ENCODE results near the gene SPTB.

GRCh38 chr14:64800000-64800399, 79.7 kb downstream of the SPTB start:
- TF ChIP-seq CTCF (conservative IDR thresholded peaks at IDR 0.05; ENCODE audit: low read depth, low read length): peak; percentile 91
- no peak for TF ChIP-seq EZH2 (IDR thresholded peaks at IDR 0.05; ENCODE audit: low read length, unreplicated experiment)
- TF ChIP-seq EZH2phosphoT487 (IDR thresholded peaks at IDR 0.05; ENCODE audit: borderline replicate concordance, low read length): no peak

Measured in PC-3 (cell line).